ENCODE data around the gene BLTP3B.

DNA sequence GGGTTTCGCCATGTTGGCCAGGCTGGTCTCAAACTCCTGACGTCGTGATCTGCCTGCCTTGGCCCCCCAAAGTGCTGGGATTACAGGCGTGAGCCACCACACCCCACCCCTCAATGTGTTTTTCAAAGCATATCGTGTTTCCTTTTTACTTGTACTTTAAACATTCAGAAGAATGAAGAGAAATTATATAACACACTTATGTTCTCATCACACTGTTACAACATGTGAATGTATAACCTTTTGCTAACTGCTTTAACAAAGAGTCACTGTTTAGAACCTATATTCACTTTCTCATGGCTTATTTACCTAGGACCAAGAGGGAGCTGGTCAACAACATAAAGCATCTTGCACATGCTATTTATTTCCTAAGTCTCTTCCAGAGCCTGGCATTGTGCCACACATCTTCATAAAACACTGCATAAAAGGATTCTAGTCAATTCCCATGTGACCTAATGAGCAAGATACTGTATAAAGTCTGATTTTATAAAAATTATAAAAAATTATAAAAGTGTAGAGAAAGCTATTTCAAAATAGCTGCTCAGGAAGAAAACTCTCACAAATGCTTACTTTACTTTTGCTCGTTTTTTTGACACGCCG lies 42.0 kb upstream of the BLTP3B start:
- TF ChIP-seq CTCF (IDR thresholded peaks at IDR 0.05) (no peak), POLR2A (IDR thresholded peaks at IDR 0.05) (no peak)
